Measurements from ENCODE around the gene TRPV4.

The TRPV4 gene

DNA sequence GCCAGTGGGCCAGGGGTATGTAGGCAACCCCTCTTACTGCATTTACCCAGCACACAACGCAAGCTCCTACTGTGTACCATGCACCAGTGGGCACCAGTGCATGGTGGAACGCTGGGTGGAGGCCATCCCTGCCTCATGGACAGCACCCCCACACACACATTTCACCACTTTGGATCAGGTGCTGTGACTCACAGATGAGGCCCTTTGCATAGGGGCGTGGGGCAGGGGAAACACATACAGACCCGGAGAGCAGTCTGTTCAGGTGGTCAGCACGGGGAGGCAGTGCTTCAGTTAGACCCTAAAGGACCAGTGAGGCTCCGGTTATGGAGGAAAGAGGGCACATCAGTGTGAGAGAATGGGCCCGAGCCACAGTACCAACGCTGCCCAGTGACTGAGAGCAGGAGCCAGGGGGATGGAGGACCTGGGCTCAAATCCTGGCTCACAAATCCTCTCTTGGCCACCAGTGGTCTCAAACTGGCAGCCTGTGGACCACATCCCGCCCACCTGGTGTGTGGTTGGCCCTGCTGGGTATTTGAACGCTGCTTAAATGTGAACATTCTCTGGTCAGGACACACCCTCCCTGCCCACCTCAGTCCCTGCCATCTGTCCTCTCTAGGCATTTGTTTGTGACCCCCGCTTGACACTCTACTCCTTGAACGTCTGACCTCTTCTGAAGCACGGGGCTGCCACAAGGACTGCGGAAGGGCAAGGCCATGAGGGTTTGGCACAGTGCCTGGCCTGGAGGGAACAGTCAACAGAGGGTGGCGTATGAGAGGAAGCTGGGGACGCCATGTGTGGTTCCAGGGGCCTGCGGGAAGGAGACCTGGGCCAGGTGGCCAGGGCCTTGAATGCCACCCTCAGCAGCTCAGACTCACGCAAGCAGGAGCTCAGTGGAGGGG, 72.9 kb downstream of the TRPV4 start:
- Histone ChIP-seq H3K27me3 (ENCODE audit: low read depth) (no peaks in the 10 kb centered on the region), H3K36me3 (replicated peaks) (no peaks in the 10 kb centered on the region), H3K4me1 (no peaks in the 10 kb centered on the region), H3K4me3 (no peak overlapping the region), H3K9me3 (peaks cover 5% of the 10 kb centered on the region)
- in situ Hi-C loops (cut with MboI; ENCODE audit: low sequenced_read_pairs): no loop called here
- peak in 1 of 2 experiments; percentile 7 for DNase-seq (ENCODE audit: low spot score in 2 of 2)

DNA sequence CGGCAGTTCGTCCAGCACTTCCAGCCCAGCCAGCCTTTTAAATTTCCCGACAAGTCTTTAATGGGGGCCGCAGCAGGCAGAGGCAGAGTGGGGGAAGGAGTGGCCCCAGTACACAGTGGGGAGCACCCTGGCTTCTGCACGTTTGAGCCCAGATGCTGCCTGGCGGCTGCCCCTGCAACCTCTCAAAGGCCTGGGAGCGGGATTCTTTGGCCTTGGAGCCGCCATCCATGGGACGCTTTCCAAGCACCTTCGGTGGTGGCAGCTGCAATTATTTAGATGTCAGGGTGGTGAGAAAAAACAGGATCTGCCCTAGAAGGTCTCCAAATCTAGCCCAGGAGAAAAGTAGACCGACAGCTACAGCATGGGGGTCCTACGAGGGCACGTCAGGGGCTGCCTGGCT, 73.6 kb downstream of the TRPV4 start:
- no peaks in the 10 kb centered on the region for H3K36me3 ChIP-seq (replicated peaks)
- no peaks in the 10 kb centered on the region for H3K27me3 ChIP-seq (ENCODE audit: low read depth)
- H3K9me3 ChIP-seq: peaks cover 5% of the 10 kb centered on the region
- in situ Hi-C loops (cut with MboI; ENCODE audit: low sequenced_read_pairs): no loop called here
- no peak overlapping the region for H3K4me3 ChIP-seq
- DNase-seq (ENCODE audit: low spot score in 2 of 2): peak in 1 of 2 experiments; percentile 1
- no peaks in the 10 kb centered on the region for H3K4me1 ChIP-seq

DNA sequence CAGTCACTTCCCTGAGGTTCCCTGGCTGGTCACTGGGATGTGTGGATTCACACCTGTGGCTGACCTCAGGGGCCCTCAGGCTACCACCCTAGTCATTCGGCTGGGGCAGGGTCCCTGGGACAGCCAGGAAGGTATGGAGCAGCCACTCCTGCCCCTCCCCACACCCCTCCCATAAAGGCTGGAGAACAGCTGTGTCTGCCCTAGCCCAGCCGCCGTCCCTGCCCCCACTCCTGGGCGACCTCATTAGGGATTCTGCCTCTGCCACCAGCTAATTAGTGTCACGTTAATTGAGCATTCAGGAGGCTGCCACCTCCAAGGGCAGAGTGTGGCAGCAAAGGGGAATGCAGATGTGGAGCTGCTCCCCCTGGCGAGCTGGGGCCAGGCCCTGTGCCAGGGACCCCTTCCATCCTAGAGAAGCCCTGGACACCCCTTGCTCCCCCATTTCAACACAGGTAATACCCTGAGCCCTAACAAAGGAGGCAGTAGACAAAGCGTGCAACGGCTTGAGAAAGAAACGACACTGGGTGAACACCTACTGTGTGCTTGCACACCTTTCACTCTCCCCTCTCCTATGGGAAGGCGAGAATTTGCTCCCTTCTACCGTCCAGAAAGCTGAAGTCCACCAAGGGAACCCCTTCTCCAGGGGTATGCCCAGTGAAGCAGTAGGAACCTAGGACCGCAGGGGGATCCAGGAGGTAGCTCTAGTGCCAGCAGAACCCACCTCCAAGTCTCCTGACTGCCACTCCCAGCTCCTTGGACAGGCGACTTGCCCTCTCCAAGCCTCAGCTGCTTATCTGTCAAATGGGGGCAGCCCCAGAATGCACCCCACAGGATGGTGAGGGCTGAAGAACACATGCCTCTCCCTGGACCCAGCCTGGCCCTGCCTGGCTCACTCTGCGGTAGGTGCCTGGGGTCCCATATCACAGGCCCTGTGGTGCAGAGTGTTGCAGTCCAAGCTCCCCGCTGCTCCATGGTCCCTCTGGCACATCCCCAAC, 74.5 kb downstream of the TRPV4 start:
- H3K9me3 ChIP-seq: peaks cover 5% of the 10 kb centered on the region
- DNase-seq (ENCODE audit: low spot score in 2 of 2): peak in 1 of 2 experiments; percentile 5
- H3K4me3 ChIP-seq: no peak overlapping the region
- no peaks in the 10 kb centered on the region for H3K27me3 ChIP-seq (ENCODE audit: low read depth)
- no peaks in the 10 kb centered on the region for H3K4me1 ChIP-seq
- no peaks in the 10 kb centered on the region for H3K36me3 ChIP-seq (replicated peaks)
- in situ Hi-C loops (cut with MboI; ENCODE audit: low sequenced_read_pairs): no loop called here

DNA sequence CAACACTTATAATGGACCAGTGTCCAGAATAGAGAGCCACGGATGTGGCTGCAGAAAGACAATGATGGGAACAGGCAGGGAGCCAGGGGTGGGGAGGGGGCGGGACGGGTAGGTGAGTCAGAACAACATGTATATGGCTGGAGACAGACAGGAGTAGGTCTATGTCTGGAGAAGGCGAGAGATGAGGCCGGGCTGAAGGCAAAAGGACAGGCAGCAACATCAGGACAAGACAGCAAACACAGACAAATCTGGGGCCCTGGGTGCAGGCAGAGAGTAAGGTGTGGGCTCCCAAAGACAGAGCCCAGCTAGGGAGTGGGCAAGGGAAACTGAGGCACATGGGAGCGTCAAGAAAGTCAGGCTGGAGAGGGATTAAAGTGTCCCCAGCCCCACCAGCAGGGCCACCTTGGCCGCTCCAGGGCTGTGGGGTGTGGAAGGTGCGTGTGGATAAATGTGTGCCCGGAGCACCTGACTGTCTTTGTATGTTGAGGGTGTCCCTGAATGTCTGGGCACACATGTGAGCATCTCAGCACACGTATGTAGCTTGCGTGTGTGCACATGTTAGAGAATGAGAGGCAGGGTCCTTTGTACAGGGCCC, 75.4 kb downstream of the TRPV4 start:
- Histone ChIP-seq H3K9me3 (peaks cover 5% of the 10 kb centered on the region), H3K36me3 (replicated peaks) (no peaks in the 10 kb centered on the region), H3K27me3 (ENCODE audit: low read depth) (no peaks in the 10 kb centered on the region), H3K4me3 (no peak overlapping the region), H3K4me1 (no peaks in the 10 kb centered on the region)
- DNase-seq (ENCODE audit: low spot score in 2 of 2): peak in 1 of 2 experiments; percentile 2
- in situ Hi-C loops (cut with MboI; ENCODE audit: low sequenced_read_pairs): no loop called here

DNA sequence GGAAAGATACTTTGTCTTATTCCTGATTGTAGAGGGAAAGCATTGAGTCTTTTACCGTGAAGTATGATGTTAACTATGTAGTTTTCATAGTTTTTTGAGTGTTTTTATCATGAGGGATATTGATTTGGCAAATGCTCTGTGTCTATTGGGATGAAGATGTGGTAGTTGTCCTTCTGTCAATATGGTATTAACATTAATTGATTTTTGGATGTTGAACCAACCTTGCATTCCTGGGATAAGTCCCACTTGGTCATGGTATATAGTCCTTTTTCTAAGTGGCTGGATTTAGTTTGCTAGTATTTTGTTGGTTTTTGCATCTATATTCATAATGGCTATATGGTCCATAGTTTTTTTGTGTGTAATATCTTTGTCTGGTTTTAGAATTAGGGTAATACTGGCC, 76.7 kb downstream of the TRPV4 start:
- in situ Hi-C loops (cut with MboI; ENCODE audit: low sequenced_read_pairs): no loop called here
- H3K9me3 ChIP-seq: peaks cover 5% of the 10 kb centered on the region
- DNase-seq (ENCODE audit: low spot score in 2 of 2): no peak
- H3K4me3 ChIP-seq: no peak overlapping the region
- no peaks in the 10 kb centered on the region for H3K4me1 ChIP-seq
- no peaks in the 10 kb centered on the region for H3K36me3 ChIP-seq (replicated peaks)
- no peaks in the 10 kb centered on the region for H3K27me3 ChIP-seq (ENCODE audit: low read depth)

DNA sequence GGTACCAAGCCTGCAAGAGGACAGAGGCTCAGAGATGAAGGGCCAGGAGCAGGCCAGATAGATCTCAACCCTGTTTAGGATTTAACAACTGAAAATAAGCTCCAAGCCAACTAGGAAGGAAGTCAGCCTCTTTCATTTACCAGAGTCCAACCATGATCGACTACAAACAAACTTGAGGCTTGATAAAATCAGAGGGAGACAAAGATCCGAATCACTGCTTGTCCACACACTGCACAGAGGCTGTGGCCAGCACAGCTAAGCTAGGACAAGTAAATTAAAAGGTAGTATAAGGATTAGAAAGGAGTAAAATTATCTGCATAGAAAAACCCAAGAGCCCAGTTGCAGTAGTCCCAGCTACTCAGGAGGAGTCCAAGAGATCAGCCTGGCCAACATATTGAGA, 79.2 kb downstream of the TRPV4 start:
- Histone ChIP-seq H3K27me3 (ENCODE audit: low read depth) (no peaks in the 10 kb centered on the region), H3K36me3 (replicated peaks) (no peaks in the 10 kb centered on the region), H3K4me1 (no peaks in the 10 kb centered on the region), H3K4me3 (no peak overlapping the region), H3K9me3 (peaks cover 5% of the 10 kb centered on the region)
- in situ Hi-C loops (cut with MboI; ENCODE audit: low sequenced_read_pairs): no loop called here
- DNase-seq (ENCODE audit: low spot score in 2 of 2): no peak

DNA sequence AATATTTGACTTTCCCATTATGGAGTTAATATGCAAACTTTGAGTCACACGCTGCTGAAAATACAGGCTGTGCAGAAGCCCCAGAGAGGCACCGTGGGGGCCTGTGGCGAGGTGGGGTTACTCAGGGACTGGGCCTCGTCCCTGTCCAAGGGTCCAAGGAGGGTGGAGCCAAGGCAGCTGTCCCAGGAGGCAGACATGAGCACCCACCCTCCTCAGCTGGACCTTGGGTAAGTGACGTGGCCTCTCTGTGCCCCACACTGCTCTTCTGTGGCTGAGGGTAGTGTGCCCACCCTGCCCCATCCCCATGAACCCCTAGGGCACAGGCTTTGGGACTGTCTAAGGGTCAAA, 80.2 kb downstream of the TRPV4 start:
- no peak overlapping the region for H3K4me3 ChIP-seq
- no peaks in the 10 kb centered on the region for H3K36me3 ChIP-seq (replicated peaks)
- H3K27me3 ChIP-seq (ENCODE audit: low read depth): no peaks in the 10 kb centered on the region
- in situ Hi-C loops (cut with MboI; ENCODE audit: low sequenced_read_pairs): no loop called here
- no peaks in the 10 kb centered on the region for H3K4me1 ChIP-seq
- DNase-seq (ENCODE audit: low spot score in 2 of 2): no peak
- H3K9me3 ChIP-seq: peaks cover 5% of the 10 kb centered on the region

DNA sequence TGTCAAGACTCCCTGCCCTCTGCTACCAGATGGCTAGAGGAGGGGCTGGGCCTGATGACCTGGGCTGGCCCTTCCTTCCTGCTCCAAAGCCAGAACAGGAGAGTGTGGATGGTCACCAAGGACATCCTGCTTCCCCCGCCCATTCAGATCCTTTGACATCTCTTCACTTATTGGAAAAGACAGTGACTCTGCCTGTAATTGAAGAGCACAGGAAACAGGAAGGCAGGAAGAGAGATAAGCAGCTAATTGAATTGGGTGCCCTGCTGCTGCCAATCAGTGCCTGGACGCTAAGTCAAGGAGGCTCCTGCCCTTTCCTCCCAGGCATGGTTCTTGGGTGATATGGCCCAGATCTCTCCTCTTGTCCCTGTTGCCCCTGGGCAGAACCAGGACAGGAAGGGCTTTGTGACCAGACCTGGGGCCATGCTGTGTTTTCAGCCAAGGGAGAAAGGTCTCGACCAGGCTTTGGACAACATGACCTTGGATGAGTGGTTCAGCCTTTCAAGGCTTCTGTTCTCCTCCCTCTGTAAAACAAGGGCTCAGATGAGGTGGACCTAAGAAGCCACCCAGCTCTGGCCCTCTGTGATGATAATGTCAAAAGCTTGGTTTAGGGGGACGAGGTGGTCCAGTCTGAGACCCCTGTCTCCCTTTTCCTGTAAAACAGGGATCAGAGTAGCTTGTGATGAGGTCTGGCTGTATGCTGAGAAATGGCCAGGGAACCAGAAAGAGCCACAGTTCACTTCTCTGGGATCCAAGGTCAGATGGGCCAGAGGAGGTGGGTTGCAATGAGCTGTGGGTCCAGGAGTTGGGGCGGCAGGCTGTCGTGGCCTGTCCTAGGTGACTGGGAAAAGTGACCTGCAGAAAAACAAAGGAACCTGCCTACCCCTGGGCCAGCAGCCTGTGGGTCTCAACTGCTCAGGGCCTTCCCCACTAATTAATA, 80.8 kb downstream of the TRPV4 start:
- no peaks in the 10 kb centered on the region for H3K4me1 ChIP-seq
- H3K9me3 ChIP-seq: peaks cover 5% of the 10 kb centered on the region
- no peaks in the 10 kb centered on the region for H3K36me3 ChIP-seq (replicated peaks)
- DNase-seq (ENCODE audit: low spot score in 2 of 2): no peak
- no peaks in the 10 kb centered on the region for H3K27me3 ChIP-seq (ENCODE audit: low read depth)
- in situ Hi-C loops (cut with MboI; ENCODE audit: low sequenced_read_pairs): no loop called here
- no peak overlapping the region for H3K4me3 ChIP-seq

DNA sequence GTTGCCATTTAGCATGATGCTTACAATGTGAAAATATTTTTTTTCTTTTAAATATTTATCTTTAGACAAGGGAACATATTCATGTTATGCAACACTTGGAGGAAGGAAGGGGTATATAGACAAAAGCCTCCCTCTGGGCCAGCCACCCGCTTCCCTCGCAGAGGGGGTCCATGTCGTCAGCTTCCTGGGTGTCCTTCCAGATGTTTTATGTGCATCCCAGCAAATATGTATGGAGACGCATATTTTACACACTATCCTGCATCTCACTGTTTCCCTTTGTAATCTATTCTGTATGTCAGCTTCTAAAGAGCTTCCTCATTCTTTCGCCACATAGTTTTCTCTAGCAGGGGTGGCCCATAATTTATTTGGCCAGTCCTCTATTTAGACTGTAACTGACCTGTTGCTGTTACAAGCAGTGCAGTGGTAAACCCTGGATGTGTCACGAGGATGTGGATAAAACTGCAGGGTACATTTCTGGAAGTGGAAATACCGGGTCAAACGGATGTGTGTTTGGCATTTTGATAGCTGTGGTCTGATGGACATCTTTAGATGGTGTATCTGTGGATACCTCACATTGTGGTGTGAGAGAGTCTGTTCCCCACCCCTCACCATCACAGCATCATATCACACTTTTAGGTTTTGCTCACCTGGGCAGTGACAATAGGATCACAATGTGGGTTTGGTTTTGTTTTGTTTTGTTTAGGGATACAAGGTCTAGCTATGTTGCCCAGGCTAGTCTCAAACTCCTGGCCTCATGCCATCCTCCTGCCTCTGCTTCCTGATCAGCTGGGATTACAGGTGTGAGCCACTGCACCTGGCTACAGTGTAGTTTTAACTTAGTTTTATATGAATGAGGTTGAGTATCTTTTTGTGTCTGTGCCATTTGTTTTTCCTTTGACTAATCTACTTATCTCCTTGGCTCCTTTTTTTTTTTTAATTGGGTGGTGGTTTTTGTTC, 87.9 kb downstream of the TRPV4 start:
- no peaks in the 10 kb centered on the region; the same call in 1 of the 2 replicates for H3K9me3 ChIP-seq
- H3K4me3 ChIP-seq: no peak overlapping the region
- in situ Hi-C loops (cut with MboI; ENCODE audit: low sequenced_read_pairs): no loop called here
- no peak for DNase-seq (ENCODE audit: low spot score in 2 of 2)
- no peaks in the 10 kb centered on the region for H3K36me3 ChIP-seq (replicated peaks)
- no peaks in the 10 kb centered on the region for H3K27me3 ChIP-seq (ENCODE audit: low read depth)
- H3K4me1 ChIP-seq: no peaks in the 10 kb centered on the region

DNA sequence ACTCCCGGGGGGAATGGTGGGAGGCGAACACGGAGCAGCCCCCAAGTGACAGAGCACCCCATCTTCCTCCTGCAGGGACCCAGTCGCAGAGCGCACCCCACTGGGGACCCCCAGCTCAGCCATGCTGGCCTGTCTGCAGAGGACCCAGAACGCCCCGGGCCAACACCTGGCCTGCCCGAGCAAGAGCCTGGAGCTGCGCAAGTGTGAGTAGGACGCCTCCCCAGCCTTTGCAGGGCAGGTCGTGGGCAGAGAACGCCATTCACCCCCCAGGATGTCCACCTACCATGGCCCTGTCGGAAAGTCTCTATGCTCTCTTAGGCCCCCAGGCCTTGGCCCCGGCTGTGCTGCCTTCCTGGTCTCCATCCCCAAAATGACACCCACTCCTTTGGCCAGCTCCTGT, 89.2 kb downstream of the TRPV4 start:
- no peaks in the 10 kb centered on the region for H3K27me3 ChIP-seq (ENCODE audit: low read depth)
- no peak for DNase-seq (ENCODE audit: low spot score in 2 of 2)
- in situ Hi-C loops (cut with MboI; ENCODE audit: low sequenced_read_pairs): no loop called here
- H3K9me3 ChIP-seq: no peaks in the 10 kb centered on the region
- H3K36me3 ChIP-seq (replicated peaks): no peaks in the 10 kb centered on the region
- no peak overlapping the region for H3K4me3 ChIP-seq
- no peaks in the 10 kb centered on the region for H3K4me1 ChIP-seq

DNA sequence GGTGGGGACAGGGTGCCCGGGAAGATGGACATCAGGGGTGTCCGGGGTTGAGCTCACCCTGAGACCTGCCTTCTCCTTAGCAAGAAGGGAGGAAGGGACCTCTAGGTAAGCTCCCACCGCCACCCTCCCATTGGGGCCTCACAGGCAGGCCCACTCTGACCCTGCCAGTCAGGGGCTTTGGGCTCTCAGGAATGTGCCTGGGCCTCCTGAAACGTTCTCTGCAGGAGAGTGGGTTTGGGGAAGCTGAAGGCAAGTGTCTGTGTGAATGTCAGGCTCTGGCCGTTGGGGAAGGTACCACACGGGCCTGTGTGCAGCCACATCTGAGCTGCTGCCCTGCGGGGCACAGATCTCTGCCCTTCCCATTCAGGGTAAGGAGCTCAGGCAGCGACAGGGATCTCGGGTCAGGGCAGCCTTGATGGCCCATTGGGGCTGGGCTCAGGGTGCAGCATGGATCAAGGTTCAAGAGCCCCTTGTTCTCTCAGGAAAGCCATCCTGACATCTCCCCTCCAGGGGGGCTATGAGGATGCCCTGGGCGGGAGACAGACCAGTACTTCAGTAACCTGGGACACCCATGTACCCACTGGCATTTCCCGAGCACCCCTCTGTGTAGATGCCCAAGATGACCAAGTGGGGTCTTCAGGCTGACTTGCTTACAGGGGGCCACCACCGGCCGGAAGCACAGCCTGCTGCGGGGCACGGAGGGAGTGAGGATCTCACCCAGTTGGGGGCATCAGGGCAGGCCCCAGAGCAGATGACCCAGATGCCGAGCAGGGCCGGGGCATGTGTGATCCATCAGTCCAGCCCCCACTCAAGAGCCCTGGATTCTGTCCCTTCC, 89.9 kb downstream of the TRPV4 start:
- in situ Hi-C loops (cut with MboI; ENCODE audit: low sequenced_read_pairs): no loop called here

More for the DNA sequence above, 89.9 kb downstream of the TRPV4 start:
- Histone ChIP-seq H3K36me3 (replicated peaks) (no peaks in the 10 kb centered on the region), H3K4me1 (no peaks in the 10 kb centered on the region), H3K4me3 (no peak overlapping the region), H3K9me3 (no peaks in the 10 kb centered on the region), H3K27me3 (ENCODE audit: low read depth) (no peaks in the 10 kb centered on the region)
- no peak for DNase-seq (ENCODE audit: low spot score in 2 of 2)

All from HAP-1 (cell line).